VCaP (cell line): ENCODE data around the gene PBX3.

Source experiments
- H3K27ac ChIP-seq: fragments of 450-650 bp; 2 replicates; pipeline ENCODE4 v1.5.1; 2017
- TF ChIP-seq, protein P1 (sequence below): fragments of 450-650 bp; conservative IDR thresholded peaks from 2 replicates; pipeline ENCODE4 v1.5.1; 2017; ENCODE audit warnings: mild to moderate bottlenecking, moderate library complexity

PBX3 gene

GRCh38 chr9:125826850-125827249 lies 79.7 kb downstream of the PBX3 start:
- H3K27ac ChIP-seq, result no peak overlapping the region
- TF ChIP-seq, protein P1, sequence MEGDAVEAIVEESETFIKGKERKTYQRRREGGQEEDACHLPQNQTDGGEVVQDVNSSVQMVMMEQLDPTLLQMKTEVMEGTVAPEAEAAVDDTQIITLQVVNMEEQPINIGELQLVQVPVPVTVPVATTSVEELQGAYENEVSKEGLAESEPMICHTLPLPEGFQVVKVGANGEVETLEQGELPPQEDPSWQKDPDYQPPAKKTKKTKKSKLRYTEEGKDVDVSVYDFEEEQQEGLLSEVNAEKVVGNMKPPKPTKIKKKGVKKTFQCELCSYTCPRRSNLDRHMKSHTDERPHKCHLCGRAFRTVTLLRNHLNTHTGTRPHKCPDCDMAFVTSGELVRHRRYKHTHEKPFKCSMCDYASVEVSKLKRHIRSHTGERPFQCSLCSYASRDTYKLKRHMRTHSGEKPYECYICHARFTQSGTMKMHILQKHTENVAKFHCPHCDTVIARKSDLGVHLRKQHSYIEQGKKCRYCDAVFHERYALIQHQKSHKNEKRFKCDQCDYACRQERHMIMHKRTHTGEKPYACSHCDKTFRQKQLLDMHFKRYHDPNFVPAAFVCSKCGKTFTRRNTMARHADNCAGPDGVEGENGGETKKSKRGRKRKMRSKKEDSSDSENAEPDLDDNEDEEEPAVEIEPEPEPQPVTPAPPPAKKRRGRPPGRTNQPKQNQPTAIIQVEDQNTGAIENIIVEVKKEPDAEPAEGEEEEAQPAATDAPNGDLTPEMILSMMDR, result no peak

DNA sequence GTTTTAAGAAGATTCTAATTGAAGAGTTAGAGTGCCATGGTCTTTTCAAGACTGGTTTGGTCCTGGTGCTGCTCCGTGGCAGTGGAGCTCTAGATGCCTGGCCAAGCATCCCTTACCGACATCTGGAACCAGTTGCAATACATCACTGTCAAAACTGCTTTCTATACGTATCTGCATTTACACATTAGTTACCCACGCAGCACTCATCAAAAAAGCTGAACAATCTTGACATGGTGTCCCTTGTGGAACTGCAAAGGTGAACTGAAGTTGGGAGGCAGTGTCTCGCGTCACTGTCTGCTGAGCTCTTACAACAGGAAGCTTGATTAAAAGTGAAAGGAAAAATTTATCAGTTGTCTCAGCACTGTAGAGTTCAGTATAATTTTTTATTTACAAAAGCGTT lies 82.6 kb downstream of the PBX3 start:
- TF ChIP-seq, protein P1, result no peak
- H3K27ac ChIP-seq, result no peak overlapping the region

GRCh38 chr9:125831054-125831453 lies 83.9 kb downstream of the PBX3 start:
- TF ChIP-seq, protein P1, result no peak
- no peak overlapping the region for H3K27ac ChIP-seq

DNA sequence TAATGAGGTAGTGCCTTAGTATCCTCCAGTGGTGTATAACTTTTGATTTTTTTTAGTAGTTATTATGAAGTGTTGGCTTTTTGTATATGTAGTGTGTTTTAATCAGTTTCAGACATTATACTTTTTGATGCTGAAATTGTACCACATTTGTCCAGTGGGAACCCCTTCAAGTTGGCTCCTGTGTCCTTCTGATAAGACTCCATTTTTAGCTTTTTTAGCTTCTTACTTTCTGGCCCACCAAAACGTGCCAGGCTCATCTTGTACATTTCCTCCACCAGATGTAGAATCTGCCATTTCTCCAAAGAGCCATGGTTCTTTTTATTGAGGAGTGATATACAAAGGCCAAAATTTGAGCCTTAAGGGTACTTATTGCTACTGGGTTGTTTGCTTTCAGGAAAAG lies 84.4 kb downstream of the PBX3 start:
- no peak overlapping the region for H3K27ac ChIP-seq
- TF ChIP-seq, protein P1, result no peak

DNA sequence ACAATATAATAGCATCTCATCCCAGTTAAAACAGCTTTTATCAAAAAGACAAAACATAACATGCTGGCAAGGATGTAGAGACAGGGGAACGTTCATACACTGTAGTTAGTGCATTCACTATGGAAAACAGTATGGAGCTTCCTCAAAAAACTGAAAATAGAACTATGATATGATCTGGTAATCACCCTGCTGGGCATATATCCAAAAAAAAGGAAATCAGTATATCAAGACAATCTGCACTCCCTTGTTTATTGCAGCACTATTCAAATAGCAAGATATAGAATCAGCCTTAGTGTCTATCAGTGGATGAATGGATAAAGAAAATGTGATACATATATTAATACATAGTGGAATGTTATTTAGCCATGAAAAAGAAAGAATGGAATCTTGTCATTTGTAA lies 88.5 kb downstream of the PBX3 start:
- TF ChIP-seq, protein P1, result no peak
- no peak overlapping the region for H3K27ac ChIP-seq

DNA sequence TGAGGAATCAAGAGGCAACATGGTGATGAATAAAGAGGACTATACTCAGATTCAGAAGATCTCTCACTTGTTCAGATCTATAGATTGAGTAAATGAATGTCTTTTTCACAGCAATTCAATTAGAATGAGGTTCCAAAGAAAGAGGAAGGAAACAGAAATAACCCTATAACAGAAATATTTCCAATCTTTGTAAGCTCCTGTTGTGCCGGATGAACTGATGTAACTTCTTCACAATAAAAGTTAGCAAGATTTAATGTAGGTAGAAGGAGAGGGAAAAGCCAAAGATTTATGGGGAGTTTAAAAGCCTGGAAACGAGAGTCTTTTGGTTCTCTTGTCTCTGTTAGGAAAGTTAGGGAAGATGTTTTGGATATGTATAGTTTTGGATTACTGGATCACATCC lies 92.1 kb downstream of the PBX3 start:
- TF ChIP-seq, protein P1, result no peak
- no peak overlapping the region for H3K27ac ChIP-seq

GRCh38 chr9:125841444-125841843 lies 94.3 kb downstream of the PBX3 start:
- no peak overlapping the region for H3K27ac ChIP-seq
- TF ChIP-seq, protein P1, result no peak

DNA sequence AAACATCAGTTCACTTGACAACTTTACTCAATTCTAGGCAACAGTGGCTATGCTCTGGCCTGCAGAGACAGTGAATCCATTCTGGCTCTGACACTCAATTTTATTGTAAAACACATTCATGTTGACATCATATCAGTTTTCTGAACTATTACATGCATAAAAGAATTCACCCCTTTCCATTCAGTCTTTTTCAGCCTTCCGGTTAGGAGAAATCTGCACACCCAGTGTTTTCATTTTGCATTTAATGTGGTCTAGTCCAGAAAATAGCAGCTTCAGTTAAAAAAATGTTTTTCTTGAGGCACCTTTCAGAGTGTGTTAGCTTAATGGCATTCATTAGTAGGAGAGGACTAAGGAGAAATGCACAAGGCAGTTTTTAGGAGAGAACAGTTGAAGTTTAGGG lies 95.1 kb downstream of the PBX3 start:
- TF ChIP-seq, protein P1, result no peak
- H3K27ac ChIP-seq, result no peak overlapping the region
